Mesendoderm (in vitro differentiated cells): ENCODE results near the gene CETP.

Experiments used
- DNase-seq: peaks from one replicate; pipeline ENCODE4 v3.0.0; 2013
- H2AK5ac ChIP-seq: 2 replicates; pipeline ENCODE4 v1.6.1; 2013; ENCODE audit warnings: low read length, inconsistent platforms
- H2BK120ac ChIP-seq: 2 replicates; pipeline ENCODE4 v1.6.1; 2013; ENCODE audit warnings: low read depth, mild to moderate bottlenecking, low read length, moderate library complexity, mixed read lengths
- H2BK15ac ChIP-seq: replicated peaks from 2 replicates; pipeline ENCODE4 v1.6.1; 2013; ENCODE audit warnings: low read depth, mild to moderate bottlenecking, moderate library complexity
- H2BK5ac ChIP-seq: 2 replicates; pipeline ENCODE4 v1.6.1; 2013; ENCODE audit warnings: low read length, inconsistent platforms
- H3K18ac ChIP-seq: 2 replicates; pipeline ENCODE4 v1.6.1; 2013; ENCODE audit warnings: mild to moderate bottlenecking, low read length, mixed read lengths
- H3K23ac ChIP-seq: one replicate; pipeline ENCODE4 v1.6.1; 2013; ENCODE audit warnings: low read length
- H3K27ac ChIP-seq: 2 replicates; pipeline ENCODE4 v1.5.1; 2013; ENCODE audit warnings: low read depth, mild to moderate bottlenecking, inconsistent platforms, low read length, moderate library complexity
- H3K27me3 ChIP-seq: 2 replicates; pipeline ENCODE4 v1.6.1; 2013; ENCODE audit warnings: low read length, control low read depth, mild to moderate bottlenecking, inconsistent platforms; ENCODE audit not compliant: insufficient read depth, poor library complexity
- H3K36me3 ChIP-seq: 2 replicates; pipeline ENCODE4 v1.6.1; 2013; ENCODE audit warnings: low read length, inconsistent platforms; ENCODE audit not compliant: control insufficient read depth, insufficient read depth
- H3K4ac ChIP-seq: one replicate; pipeline ENCODE4 v1.6.1; 2013; ENCODE audit warnings: low read depth, mild to moderate bottlenecking, low read length, moderate library complexity
- H3K4me1 ChIP-seq: 2 replicates; pipeline ENCODE4 v1.6.1; 2013; ENCODE audit warnings: low read depth, low read length, inconsistent platforms; ENCODE audit not compliant: control insufficient read depth
- H3K4me2 ChIP-seq: 2 replicates; pipeline ENCODE4 v1.6.1; 2013; ENCODE audit warnings: low read length
- H3K4me3 ChIP-seq: 2 replicates; pipeline ENCODE4 v1.5.1; 2013; ENCODE audit warnings: mild to moderate bottlenecking, low read length
- H3K56ac ChIP-seq: one replicate; pipeline ENCODE4 v1.6.1; 2013; ENCODE audit warnings: low read length
- H3K79me1 ChIP-seq: 2 replicates; pipeline ENCODE4 v1.6.1; 2013; ENCODE audit warnings: low read length, inconsistent platforms
- H3K79me2 ChIP-seq: 2 replicates; pipeline ENCODE4 v1.6.1; 2013; ENCODE audit warnings: mild to moderate bottlenecking, low read length; ENCODE audit not compliant: control insufficient read depth, insufficient read depth
- H3K9ac ChIP-seq: 2 replicates; pipeline ENCODE4 v1.6.1; 2013; ENCODE audit warnings: low read length, inconsistent platforms
- H4K5ac ChIP-seq: one replicate; pipeline ENCODE4 v1.6.1; 2013; ENCODE audit warnings: low read length
- H4K8ac ChIP-seq: one replicate; pipeline ENCODE4 v1.6.1; 2013; ENCODE audit warnings: low read depth, mild to moderate bottlenecking, control low read depth, low read length, moderate library complexity
- WGBS: extraction: QIAGEN DNeasy Blood & Tissue Kit; methylation state at CpG from one replicate; pipeline ENCODE4 v1.1.7; 2013; ENCODE audit warnings: low lambda C conversion rate, missing lambda C conversion rate; ENCODE audit not compliant: insufficient coverage; ENCODE audit errors: extremely low coverage; 5-methylcytosine and 5-hydroxymethylcytosine counted together

Gene CETP

GRCh38 chr16:56960681-56961281, 969 bp upstream of the CETP start:
- Histone ChIP-seq H3K79me2 (no peaks in the 10 kb centered on the region), H4K5ac (no peak overlapping the region), H3K18ac (no peak overlapping the region), H3K56ac (no peak overlapping the region), H3K27ac (no peak overlapping the region), H3K4me1 (no peaks in the 10 kb centered on the region), H2BK120ac (no peak overlapping the region), H3K4ac (no peak overlapping the region), H4K8ac (no peak overlapping the region), H3K4me3 (no peak overlapping the region), H3K36me3 (no peaks in the 10 kb centered on the region), H3K4me2 (no peak overlapping the region), H3K79me1 (no peaks in the 10 kb centered on the region), H2AK5ac (no peak overlapping the region), H3K23ac (no peak overlapping the region), H2BK5ac (no peak overlapping the region), H2BK15ac (no peak overlapping the region), H3K27me3 (no peaks in the 10 kb centered on the region), H3K9ac (no peak overlapping the region)
- WGBS, result no CpG with 5 or more reads among the region's 13 CpGs
- DNase-seq, result no peak

GRCh38 chr16:56961386-56961785, 364 bp upstream of the CETP start:
- H4K8ac ChIP-seq, result no peak overlapping the region
- WGBS, result no CpG with 5 or more reads among the region's 3 CpGs
- H3K56ac ChIP-seq, result no peak overlapping the region
- no peaks in the 10 kb centered on the region for H3K79me1 ChIP-seq
- H3K27ac ChIP-seq, result no peak overlapping the region
- no peaks in the 10 kb centered on the region for H3K79me2 ChIP-seq
- H2AK5ac ChIP-seq, result no peak overlapping the region
- no peaks in the 10 kb centered on the region for H3K27me3 ChIP-seq
- no peak overlapping the region for H3K9ac ChIP-seq
- H4K5ac ChIP-seq, result no peak overlapping the region
- H3K4ac ChIP-seq, result no peak overlapping the region
- no peak overlapping the region for H3K18ac ChIP-seq
- no peak overlapping the region for H3K23ac ChIP-seq
- no peaks in the 10 kb centered on the region for H3K36me3 ChIP-seq
- H2BK15ac ChIP-seq, result no peak overlapping the region
- no peak overlapping the region for H2BK5ac ChIP-seq
- no peak overlapping the region for H3K4me2 ChIP-seq
- no peak for DNase-seq
- H3K4me3 ChIP-seq, result no peak overlapping the region
- H3K4me1 ChIP-seq, result no peaks in the 10 kb centered on the region
- H2BK120ac ChIP-seq, result no peak overlapping the region

GRCh38 chr16:56964243-56965148, 2.7 kb downstream of the CETP start:
- Histone ChIP-seq H3K4me2 (no peak overlapping the region), H4K8ac (no peak overlapping the region), H3K56ac (peak overlapping the region; percentile 66), H2AK5ac (no peak overlapping the region), H3K18ac (no peak overlapping the region), H3K79me2 (no peaks in the 10 kb centered on the region), H3K79me1 (no peaks in the 10 kb centered on the region), H2BK5ac (no peak overlapping the region), H3K4me1 (no peaks in the 10 kb centered on the region), H3K23ac (no peak overlapping the region), H3K4ac (no peak overlapping the region), H4K5ac (no peak overlapping the region), H3K4me3 (no peak overlapping the region), H3K36me3 (no peaks in the 10 kb centered on the region), H3K27me3 (no peaks in the 10 kb centered on the region), H3K27ac (no peak overlapping the region), H3K9ac (peak overlapping the region; percentile 23), H2BK15ac (no peak overlapping the region), H2BK120ac (no peak overlapping the region)
- peak; percentile 94 for DNase-seq
- WGBS, result no CpG with 5 or more reads among the region's 30 CpGs

GRCh38 chr16:56965149-56966092, 3.7 kb downstream of the CETP start:
- Histone ChIP-seq H3K4me1 (no peaks in the 10 kb centered on the region), H4K5ac (no peak overlapping the region), H3K23ac (no peak overlapping the region), H4K8ac (no peak overlapping the region), H3K18ac (no peak overlapping the region), H3K36me3 (no peaks in the 10 kb centered on the region), H2BK15ac (no peak overlapping the region), H3K56ac (peak overlapping the region; percentile 10), H3K27me3 (no peaks in the 10 kb centered on the region), H3K27ac (no peak overlapping the region), H3K9ac (no peak overlapping the region), H3K4ac (peak overlapping the region; percentile 5), H2BK120ac (no peak overlapping the region), H3K79me2 (no peaks in the 10 kb centered on the region), H3K79me1 (no peaks in the 10 kb centered on the region), H2AK5ac (no peak overlapping the region), H2BK5ac (no peak overlapping the region), H3K4me2 (no peak overlapping the region), H3K4me3 (no peak overlapping the region)
- no peak for DNase-seq
- WGBS, result no CpG with 5 or more reads among the region's 12 CpGs

GRCh38 chr16:56966093-56966475, 4.3 kb downstream of the CETP start:
- Histone ChIP-seq H3K36me3 (no peaks in the 10 kb centered on the region), H2BK120ac (no peak overlapping the region), H3K79me1 (no peaks in the 10 kb centered on the region), H3K27ac (no peak overlapping the region), H4K5ac (no peak overlapping the region), H3K4ac (no peak overlapping the region), H3K4me2 (no peak overlapping the region), H4K8ac (no peak overlapping the region), H2AK5ac (no peak overlapping the region), H3K79me2 (no peaks in the 10 kb centered on the region), H3K18ac (no peak overlapping the region), H3K27me3 (no peaks in the 10 kb centered on the region), H3K4me3 (no peak overlapping the region), H3K4me1 (no peaks in the 10 kb centered on the region), H3K23ac (no peak overlapping the region), H3K9ac (no peak overlapping the region), H3K56ac (peak overlapping the region; percentile 10), H2BK5ac (no peak overlapping the region), H2BK15ac (no peak overlapping the region)
- no CpG with 5 or more reads among the region's 3 CpGs for WGBS
- no peak for DNase-seq
